ENCODE data around the gene FAM53B.

- no peak for TF ChIP-seq CTCF (IDR thresholded peaks at IDR 0.05)
- TF ChIP-seq POLR2A (IDR thresholded peaks at IDR 0.05) = no peak
Measured at GRCh38 chr10:124675261-124675660, 68.9 kb downstream of the FAM53B start.

Measured in body of pancreas (tissue), 4 donors.